Activated B cell treated with CpG ODN at 0.5 μM for 24 hours (primary cell): ENCODE data around the gene TMPRSS5. TPM values are rescaled to one million over a fixed set of nuclear protein-coding genes. Genes with fewer than 3 reads are reported as not detected.

ENCODE experiments used
- ATAC-seq: fragments of 200-7000 bp; cut with Tn5 transposase; one replicate; pipeline ENCODE4 v1.10.0; 2021; ENCODE audit warnings: low read depth, mild to moderate bottlenecking, moderate library complexity
- CTCF ChIA-PET: fragments of 350-600 bp; sonication (Branson Sonifier 250); formaldehyde crosslinking; loops from one replicate; lab custom pipeline; 2021; ENCODE audit warnings: antibody characterized with exemption; lab: Charles Lee
- POLR2A ChIA-PET: fragments of 350-600 bp; sonication (Branson Sonifier 250); formaldehyde crosslinking; loops from one replicate; lab custom pipeline; 2021; ENCODE audit warnings: antibody characterized with exemption; lab: Charles Lee
- DNase-seq: peaks from one replicate; pipeline ENCODE4 v3.0.0; 2022
- H3K27ac Mint-ChIP-seq: one replicate; pipeline ENCODE4 v1.8.0; 2020; ENCODE audit warnings: mixed read lengths
- H3K27me3 Mint-ChIP-seq: one replicate; pipeline ENCODE4 v1.8.0; 2021; ENCODE audit warnings: mixed read lengths
- H3K36me3 Mint-ChIP-seq: one replicate; pipeline ENCODE4 v1.8.0; 2021; ENCODE audit warnings: low read depth, mixed read lengths
- H3K4me1 Mint-ChIP-seq: one replicate; pipeline ENCODE4 v1.8.0; 2021; ENCODE audit warnings: mixed read lengths
- H3K4me3 Mint-ChIP-seq: one replicate; pipeline ENCODE4 v1.8.0; 2020; ENCODE audit warnings: mild to moderate bottlenecking, mixed read lengths
- H3K9me3 Mint-ChIP-seq: one replicate; pipeline ENCODE4 v1.8.0; 2020; ENCODE audit warnings: mixed read lengths
- CTCF ChIP-seq: fragments of 200-600 bp; IDR thresholded peaks from one replicate; pipeline ENCODE4 v1.8.0; 2022; ENCODE audit warnings: antibody characterized with exemption, mild to moderate bottlenecking
- intact Hi-C: fragments of 100-400 bp; cut with micrococcal nuclease; formaldehyde crosslinking; loops from one replicate; pipeline ENCODE4 v1.15.1; 2024
- total RNA-seq: library from RNA; stranded (reverse); gene quantifications from 2 replicates; pipeline ENCODE4 v1.2.3, GENCODE V29; 2022

Gene TMPRSS5
- total RNA-seq, 1 donor from 2014 or later: 3.1 TPM

GRCh38 chr11:113698515-113698914 lies 7.6 kb downstream of the TMPRSS5 start:
- no peak for DNase-seq
- no peak for TF ChIP-seq CTCF
- POLR2A ChIA-PET: no interaction called here
- H3K9me3 Mint-ChIP-seq: peaks cover 10% of the 10 kb centered on the region
- H3K36me3 Mint-ChIP-seq: no peaks in the 10 kb centered on the region
- ATAC-seq: no peak
- H3K27ac Mint-ChIP-seq: no peak overlapping the region
- peaks cover 3% of the 10 kb centered on the region for H3K4me1 Mint-ChIP-seq
- no peak overlapping the region for H3K4me3 Mint-ChIP-seq
- H3K27me3 Mint-ChIP-seq: no peaks in the 10 kb centered on the region
- CTCF ChIA-PET: no interaction called here
- intact Hi-C loops: no loop called here

- ChIA-PET CTCF (no interaction called here), POLR2A (no interaction called here)
- no peaks in the 10 kb centered on the region for H3K27me3 Mint-ChIP-seq
- no peak for TF ChIP-seq CTCF
- ATAC-seq (no peak), DNase-seq (no peak)
- no peak overlapping the region for H3K27ac Mint-ChIP-seq
- intact Hi-C loops: no loop called here
- H3K9me3 Mint-ChIP-seq: peaks cover 7% of the 10 kb centered on the region
- no peaks in the 10 kb centered on the region for H3K36me3 Mint-ChIP-seq
- no peak overlapping the region for H3K4me3 Mint-ChIP-seq
- H3K4me1 Mint-ChIP-seq: peaks cover 3% of the 10 kb centered on the region
Observed at GRCh38 chr11:113697756-113698407, 8.2 kb downstream of the TMPRSS5 start.

- no peak overlapping the region for H3K27ac Mint-ChIP-seq
- POLR2A ChIA-PET: no interaction called here
Observed at GRCh38 chr11:113697111-113697510, 9.0 kb downstream of the TMPRSS5 start.

GRCh38 chr11:113695207-113695606 lies 10.9 kb downstream of the TMPRSS5 start:
- Mint-ChIP-seq H3K36me3 (no peaks in the 10 kb centered on the region), H3K4me3 (no peak overlapping the region), H3K27ac (no peak overlapping the region), H3K9me3 (no peaks in the 10 kb centered on the region), H3K27me3 (no peaks in the 10 kb centered on the region), H3K4me1 (no peaks in the 10 kb centered on the region)
- POLR2A ChIA-PET: no interaction called here
- no peak for TF ChIP-seq CTCF
- DNase-seq (no peak), ATAC-seq (no peak)
- intact Hi-C loops: no loop called here
- CTCF ChIA-PET: no interaction called here

More at GRCh38 chr11:113697111-113697510, 9.0 kb downstream of the TMPRSS5 start:
- Mint-ChIP-seq H3K27me3 (no peaks in the 10 kb centered on the region), H3K36me3 (no peaks in the 10 kb centered on the region), H3K9me3 (peaks cover 6% of the 10 kb centered on the region), H3K4me3 (no peak overlapping the region), H3K4me1 (peaks cover 3% of the 10 kb centered on the region)
- CTCF ChIA-PET: no interaction called here
- TF ChIP-seq CTCF: no peak
- intact Hi-C loops: no loop called here
- no peak for DNase-seq
- no peak for ATAC-seq

- ATAC-seq (no peak), DNase-seq (no peak)
- Mint-ChIP-seq H3K9me3 (no peaks in the 10 kb centered on the region), H3K36me3 (no peaks in the 10 kb centered on the region), H3K4me3 (no peak overlapping the region), H3K4me1 (no peaks in the 10 kb centered on the region), H3K27ac (no peak overlapping the region), H3K27me3 (no peaks in the 10 kb centered on the region)
- TF ChIP-seq CTCF: no peak
- ChIA-PET POLR2A (no interaction called here), CTCF (no interaction called here)
- intact Hi-C loops: no loop called here
Observed at GRCh38 chr11:113694390-113694789, 11.7 kb downstream of the TMPRSS5 start.
